ENCODE data around the gene EPHB1. TPM values are rescaled to one million over a fixed set of nuclear protein-coding genes. Genes with fewer than 3 reads are reported as not detected.

The EPHB1 gene
- total RNA-seq, 4 donors from 2014 or later: 0.74 to 2.2 (median 1.1) TPM

DNA sequence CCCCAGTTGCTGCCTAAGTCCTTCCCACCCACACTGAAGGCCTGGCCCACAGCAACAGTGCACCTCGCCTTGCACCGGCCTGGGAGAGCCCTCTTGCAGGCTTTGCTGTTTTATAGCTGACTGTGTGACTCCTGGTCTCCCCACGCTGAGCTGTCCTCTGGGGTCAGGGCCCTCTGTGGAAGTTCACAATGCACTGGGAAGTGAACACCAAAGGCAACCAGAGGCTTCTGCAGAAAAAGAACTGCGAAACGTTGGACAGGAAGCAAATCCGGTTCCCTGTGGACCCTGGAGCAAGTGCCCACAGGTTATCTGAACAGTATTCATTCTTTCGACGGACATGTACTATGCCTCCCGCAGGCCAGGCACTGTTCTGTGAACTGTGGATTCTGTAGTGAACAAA, 737 bp upstream of the EPHB1 start:
- no peak for DNase-seq (ENCODE audit: low spot score)
- no peak for TF ChIP-seq CTCF (IDR thresholded peaks at IDR 0.05)
- no peak for ATAC-seq (ENCODE audit: low FRiP score)

- DNase-seq (ENCODE audit: low spot score) (no peak), ATAC-seq (ENCODE audit: low FRiP score) (peak; percentile 13)
- no peak for TF ChIP-seq CTCF (IDR thresholded peaks at IDR 0.05)
Observed at GRCh38 chr3:134795746-134796280, 753 bp downstream of the EPHB1 start.

GRCh38 chr3:134796281-134797056, 1.4 kb downstream of the EPHB1 start:
- TF ChIP-seq CTCF (IDR thresholded peaks at IDR 0.05): no peak
- ATAC-seq (ENCODE audit: low FRiP score) (no peak), DNase-seq (ENCODE audit: low spot score) (no peak)

GRCh38 chr3:134797057-134797740, 2.1 kb downstream of the EPHB1 start:
- DNase-seq (ENCODE audit: low spot score) (no peak), ATAC-seq (ENCODE audit: low FRiP score) (no peak)
- TF ChIP-seq CTCF (IDR thresholded peaks at IDR 0.05): no peak

GRCh38 chr3:134797741-134798451, 2.8 kb downstream of the EPHB1 start:
- ATAC-seq (ENCODE audit: low FRiP score): no peak
- no peak for DNase-seq (ENCODE audit: low spot score)
- TF ChIP-seq CTCF (IDR thresholded peaks at IDR 0.05): no peak

- TF ChIP-seq CTCF (IDR thresholded peaks at IDR 0.05): no peak
- ATAC-seq (ENCODE audit: low FRiP score) (no peak), DNase-seq (ENCODE audit: low spot score) (no peak)
Observed at GRCh38 chr3:134798681-134799311, 3.7 kb downstream of the EPHB1 start.

Measured in omental fat pad (tissue), 4 donors.